HEK293 (cell line): ENCODE measurements around the gene COL6A1.

Experiments
- CTCF ChIA-PET: fragments of 350-600 bp; formaldehyde crosslinking; extraction: SDS; loops from one replicate; lab custom pipeline; 2021; ENCODE audit warnings: antibody characterized with exemption; lab: Yijun Ruan, JAX
- POLR2A ChIA-PET: fragments of 300-600 bp; formaldehyde crosslinking; extraction: SDS; loops from one replicate; lab custom pipeline; 2020; ENCODE audit warnings: antibody characterized with exemption, inconsistent platforms; lab: Yijun Ruan, JAX
- H3K27ac ChIP-seq: fragments of 200-500 bp; sonication (Bioruptor generic); 2 replicates; pipeline ENCODE4 v1.5.1; 2014; ENCODE audit warnings: low read depth, low read length, control low read depth, inconsistent platforms; ENCODE audit errors: extremely low read depth
- H3K36me3 ChIP-seq, 2 experiments: fragments of 200-500 bp in 1 of 2; sonication (Bioruptor generic) in 1 of 2; 1 replicate in 1 of 2; 2 replicates in 1 of 2; pipeline ENCODE4 v1.5.1; 2014 to 2017; ENCODE audit warnings: inconsistent platforms in 2 of 2, low read length in 2 of 2; ENCODE audit not compliant: control insufficient read depth in 2 of 2, insufficient read depth in 1 of 2
- H3K4me1 ChIP-seq: fragments of 200-500 bp; sonication (Bioruptor generic); 2 replicates; pipeline ENCODE4 v1.5.1; 2014; ENCODE audit warnings: mild to moderate bottlenecking, low read length, inconsistent platforms; ENCODE audit not compliant: control insufficient read depth, insufficient read depth
- H3K4me3 ChIP-seq: 2 replicates; pipeline ENCODE4 v1.5.1; 2011; ENCODE audit warnings: low read depth, mild to moderate bottlenecking, control low read depth, low read length, moderate library complexity
- H3K9me3 ChIP-seq: fragments of 200-500 bp; sonication (Bioruptor generic); 2 replicates; pipeline ENCODE4 v1.5.1; 2014; ENCODE audit warnings: low read depth, low read length, inconsistent platforms; ENCODE audit not compliant: control insufficient read depth, insufficient read depth
- GLIS2 ChIP-seq: fragments of 450-650 bp; formaldehyde crosslinking; IDR thresholded peaks from 2 replicates; pipeline ENCODE4 v1.5.1; 2016; ENCODE audit warnings: missing biosample characterization, missing genetic modification characterization
- OSR2 ChIP-seq: fragments of 450-650 bp; formaldehyde crosslinking; IDR thresholded peaks from 2 replicates; pipeline ENCODE4 v1.5.1; 2016; ENCODE audit warnings: missing biosample characterization, missing genetic modification characterization
- SCRT2 ChIP-seq: fragments of 450-650 bp; formaldehyde crosslinking; IDR thresholded peaks from 2 replicates; pipeline ENCODE4 v1.5.1; 2016; ENCODE audit warnings: missing biosample characterization, missing genetic modification characterization
- WT1 ChIP-seq: fragments of 450-650 bp; formaldehyde crosslinking; IDR thresholded peaks from 2 replicates; pipeline ENCODE4 v1.5.1; 2016; ENCODE audit warnings: missing biosample characterization, missing genetic modification characterization
- ZFHX2 ChIP-seq: fragments of 450-650 bp; formaldehyde crosslinking; conservative IDR thresholded peaks from 2 replicates; pipeline ENCODE4 v1.5.1; 2016; ENCODE audit warnings: missing biosample characterization, missing genetic modification characterization
- ZFP3 ChIP-seq: fragments of 450-650 bp; formaldehyde crosslinking; IDR thresholded peaks from 2 replicates; pipeline ENCODE4 v1.5.1; 2016; ENCODE audit warnings: low read depth, missing biosample characterization, missing genetic modification characterization
- ZIC2 ChIP-seq: fragments of 450-650 bp; formaldehyde crosslinking; IDR thresholded peaks from 2 replicates; pipeline ENCODE4 v1.5.1; 2016; ENCODE audit warnings: missing biosample characterization, missing genetic modification characterization
- ZNF140 ChIP-seq: fragments of 450-650 bp; formaldehyde crosslinking; IDR thresholded peaks from 2 replicates; pipeline ENCODE4 v1.5.1; 2016; ENCODE audit warnings: missing biosample characterization, missing genetic modification characterization
- ZNF169 ChIP-seq: fragments of 450-650 bp; formaldehyde crosslinking; IDR thresholded peaks from 2 replicates; pipeline ENCODE4 v1.5.1; 2016; ENCODE audit warnings: missing biosample characterization, missing genetic modification characterization
- ZNF239 ChIP-seq: fragments of 450-650 bp; formaldehyde crosslinking; IDR thresholded peaks from 2 replicates; pipeline ENCODE4 v1.5.1; 2016; ENCODE audit warnings: missing biosample characterization, missing genetic modification characterization
- ZNF354C ChIP-seq: fragments of 450-650 bp; formaldehyde crosslinking; IDR thresholded peaks from 2 replicates; pipeline ENCODE4 v1.5.1; 2016; ENCODE audit warnings: missing biosample characterization, missing genetic modification characterization, low read depth, borderline replicate concordance
- ZNF391 ChIP-seq: fragments of 450-650 bp; formaldehyde crosslinking; IDR thresholded peaks from 2 replicates; pipeline ENCODE4 v1.5.1; 2016; ENCODE audit warnings: low read depth, missing biosample characterization, missing genetic modification characterization, borderline replicate concordance
- ZNF426 ChIP-seq: fragments of 450-650 bp; formaldehyde crosslinking; IDR thresholded peaks from 2 replicates; pipeline ENCODE4 v1.5.1; 2017; ENCODE audit warnings: missing biosample characterization, missing genetic modification characterization, mild to moderate bottlenecking, inconsistent platforms, moderate library complexity
- ZNF610 ChIP-seq: fragments of 450-650 bp; formaldehyde crosslinking; IDR thresholded peaks from 2 replicates; pipeline ENCODE4 v1.5.1; 2016; ENCODE audit warnings: missing biosample characterization, missing genetic modification characterization, borderline replicate concordance
- ZNF664 ChIP-seq: fragments of 450-650 bp; formaldehyde crosslinking; IDR thresholded peaks from 2 replicates; pipeline ENCODE4 v1.5.1; 2016; ENCODE audit warnings: missing biosample characterization, missing genetic modification characterization
- ZNF777 ChIP-seq: fragments of 450-650 bp; formaldehyde crosslinking; IDR thresholded peaks from 2 replicates; pipeline ENCODE4 v1.5.1; 2017; ENCODE audit warnings: missing biosample characterization, missing genetic modification characterization, borderline replicate concordance
- ZNF792 ChIP-seq: fragments of 450-650 bp; formaldehyde crosslinking; IDR thresholded peaks from 2 replicates; pipeline ENCODE4 v1.5.1; 2016; ENCODE audit warnings: missing biosample characterization, missing genetic modification characterization
- ZSCAN23 ChIP-seq: fragments of 450-650 bp; formaldehyde crosslinking; IDR thresholded peaks from 2 replicates; pipeline ENCODE4 v1.5.1; 2016; ENCODE audit warnings: missing biosample characterization, missing genetic modification characterization
- TF ChIP-seq, protein P1 (sequence below): fragments of 450-650 bp; formaldehyde crosslinking; IDR thresholded peaks from 2 replicates; pipeline ENCODE4 v1.5.1; 2016; ENCODE audit warnings: missing biosample characterization, missing genetic modification characterization
- TF ChIP-seq, protein P2 (sequence below): fragments of 450-650 bp; formaldehyde crosslinking; IDR thresholded peaks from 2 replicates; pipeline ENCODE4 v1.5.1; 2016; ENCODE audit warnings: missing biosample characterization, missing genetic modification characterization

Gene COL6A1

DNA sequence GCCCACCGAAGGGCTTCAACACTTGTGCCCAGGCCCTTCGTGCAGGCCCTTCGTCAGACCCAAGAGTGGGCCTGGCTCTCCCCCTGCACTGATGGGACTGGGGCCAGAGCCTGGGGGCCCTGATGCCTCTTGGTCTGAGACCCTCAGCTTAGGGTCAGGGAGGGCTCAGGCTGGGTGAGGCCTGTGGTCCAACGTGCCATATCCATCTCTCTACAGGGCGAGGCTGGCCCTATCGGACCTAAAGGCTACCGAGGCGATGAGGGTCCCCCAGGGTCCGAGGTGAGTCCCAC, 15.6 kb downstream of the COL6A1 start (continued):
- TF ChIP-seq, protein P1, sequence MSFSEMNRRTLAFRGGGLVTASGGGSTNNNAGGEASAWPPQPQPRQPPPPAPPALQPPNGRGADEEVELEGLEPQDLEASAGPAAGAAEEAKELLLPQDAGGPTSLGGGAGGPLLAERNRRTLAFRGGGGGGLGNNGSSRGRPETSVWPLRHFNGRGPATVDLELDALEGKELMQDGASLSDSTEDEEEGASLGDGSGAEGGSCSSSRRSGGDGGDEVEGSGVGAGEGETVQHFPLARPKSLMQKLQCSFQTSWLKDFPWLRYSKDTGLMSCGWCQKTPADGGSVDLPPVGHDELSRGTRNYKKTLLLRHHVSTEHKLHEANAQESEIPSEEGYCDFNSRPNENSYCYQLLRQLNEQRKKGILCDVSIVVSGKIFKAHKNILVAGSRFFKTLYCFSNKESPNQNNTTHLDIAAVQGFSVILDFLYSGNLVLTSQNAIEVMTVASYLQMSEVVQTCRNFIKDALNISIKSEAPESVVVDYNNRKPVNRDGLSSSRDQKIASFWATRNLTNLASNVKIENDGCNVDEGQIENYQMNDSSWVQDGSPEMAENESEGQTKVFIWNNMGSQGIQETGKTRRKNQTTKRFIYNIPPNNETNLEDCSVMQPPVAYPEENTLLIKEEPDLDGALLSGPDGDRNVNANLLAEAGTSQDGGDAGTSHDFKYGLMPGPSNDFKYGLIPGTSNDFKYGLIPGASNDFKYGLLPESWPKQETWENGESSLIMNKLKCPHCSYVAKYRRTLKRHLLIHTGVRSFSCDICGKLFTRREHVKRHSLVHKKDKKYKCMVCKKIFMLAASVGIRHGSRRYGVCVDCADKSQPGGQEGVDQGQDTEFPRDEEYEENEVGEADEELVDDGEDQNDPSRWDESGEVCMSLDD (tag by site-specific recombination), result no peak
- no peak for TF ChIP-seq ZNF391 (tag by site-specific recombination)
- no peak for TF ChIP-seq ZNF792 (tag by site-specific recombination)
- no peak for TF ChIP-seq WT1 (tag by site-specific recombination)
- no peak for TF ChIP-seq ZNF610
- TF ChIP-seq ZNF169 (tag by site-specific recombination), result no peak
- TF ChIP-seq ZIC2, result no peak
- TF ChIP-seq, protein P2, sequence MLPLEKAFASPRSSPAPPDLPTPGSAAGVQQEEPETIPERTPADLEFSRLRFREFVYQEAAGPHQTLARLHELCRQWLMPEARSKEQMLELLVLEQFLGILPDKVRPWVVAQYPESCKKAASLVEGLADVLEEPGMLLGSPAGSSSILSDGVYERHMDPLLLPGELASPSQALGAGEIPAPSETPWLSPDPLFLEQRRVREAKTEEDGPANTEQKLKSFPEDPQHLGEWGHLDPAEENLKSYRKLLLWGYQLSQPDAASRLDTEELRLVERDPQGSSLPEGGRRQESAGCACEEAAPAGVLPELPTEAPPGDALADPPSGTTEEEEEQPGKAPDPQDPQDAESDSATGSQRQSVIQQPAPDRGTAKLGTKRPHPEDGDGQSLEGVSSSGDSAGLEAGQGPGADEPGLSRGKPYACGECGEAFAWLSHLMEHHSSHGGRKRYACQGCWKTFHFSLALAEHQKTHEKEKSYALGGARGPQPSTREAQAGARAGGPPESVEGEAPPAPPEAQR (tag by site-specific recombination), result no peak
- no peak for TF ChIP-seq ZFP3 (tag by site-specific recombination)
- TF ChIP-seq ZNF140, result no peak
- no peak for TF ChIP-seq ZNF239 (tag by site-specific recombination)
- TF ChIP-seq ZNF354C, result no peak

DNA sequence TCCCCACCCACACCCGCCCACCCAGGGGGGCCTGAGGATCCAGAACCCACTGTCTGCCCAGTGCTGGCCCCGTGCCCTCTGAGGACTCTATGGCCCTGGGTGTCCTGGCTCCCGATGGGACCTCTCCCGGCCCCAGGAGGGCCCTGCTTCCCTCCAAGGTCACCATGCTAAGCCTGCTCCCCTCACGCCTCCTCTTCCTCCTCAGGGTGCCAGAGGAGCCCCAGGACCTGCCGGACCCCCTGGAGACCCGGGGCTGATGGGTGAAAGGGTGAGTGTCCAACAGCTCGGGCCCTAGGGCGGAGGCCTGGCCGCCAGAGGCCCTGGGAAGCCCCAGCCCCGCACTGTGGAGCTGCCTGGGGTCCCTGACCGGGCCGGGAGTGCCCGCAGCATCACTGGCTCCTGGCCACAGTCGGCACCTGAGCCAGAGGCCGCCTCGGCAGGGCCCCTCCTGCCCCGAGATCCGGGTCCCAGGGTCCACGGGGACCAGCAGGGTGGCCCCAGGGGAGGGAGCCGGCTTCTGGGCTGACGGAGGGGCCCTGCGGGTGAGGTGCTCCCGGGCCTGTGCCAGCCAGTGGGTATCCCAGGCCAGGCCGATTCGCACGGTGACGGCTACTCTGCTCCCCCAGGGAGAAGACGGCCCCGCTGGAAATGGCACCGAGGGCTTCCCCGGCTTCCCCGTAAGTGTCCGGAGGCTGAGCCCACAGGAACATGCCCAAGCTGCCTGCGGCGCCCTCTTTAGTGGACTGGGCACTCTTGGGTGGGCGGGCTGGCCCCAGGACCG, 16.1 kb downstream of the COL6A1 start:
- TF ChIP-seq ZIC2 (peak; percentile 54), ZFHX2 (no peak)
- TF ChIP-seq, all 188 proteins: peak for 1
- ChIA-PET POLR2A (no interaction called here), CTCF (no interaction called here)
- Histone ChIP-seq H3K27ac (no peak overlapping the region), H3K4me1 (no peaks in the 10 kb centered on the region), H3K36me3 (peaks cover 0 to 64% of the 10 kb centered on the region in 2 experiments; a peak in 1 of 3 replicates), H3K4me3 (no peak overlapping the region), H3K9me3 (no peaks in the 10 kb centered on the region)

DNA sequence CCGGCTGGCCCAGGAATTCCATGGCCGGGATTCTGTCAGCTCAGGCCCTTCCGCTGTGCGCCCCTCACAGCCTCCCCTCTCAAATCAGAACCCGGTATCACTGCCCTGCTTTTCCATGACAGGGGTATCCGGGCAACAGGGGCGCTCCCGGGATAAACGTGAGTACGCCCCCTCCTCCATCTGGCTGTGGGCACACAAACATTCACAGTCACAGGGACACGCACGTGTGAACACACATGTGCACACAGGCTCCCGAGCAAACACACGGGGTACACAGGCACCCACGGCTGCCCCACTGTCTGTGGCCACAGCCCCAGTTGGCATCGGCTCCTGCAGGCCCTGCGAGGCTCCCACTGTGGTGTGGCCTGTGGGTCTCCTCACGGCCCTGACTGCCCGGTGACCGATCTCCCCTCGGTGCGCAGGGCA, 16.7 kb downstream of the COL6A1 start:
- ChIA-PET POLR2A (no interaction called here), CTCF (no interaction called here)
- H3K36me3 ChIP-seq, result peaks cover 0 to 63% of the 10 kb centered on the region in 2 experiments; a peak in 1 of 3 replicates

DNA sequence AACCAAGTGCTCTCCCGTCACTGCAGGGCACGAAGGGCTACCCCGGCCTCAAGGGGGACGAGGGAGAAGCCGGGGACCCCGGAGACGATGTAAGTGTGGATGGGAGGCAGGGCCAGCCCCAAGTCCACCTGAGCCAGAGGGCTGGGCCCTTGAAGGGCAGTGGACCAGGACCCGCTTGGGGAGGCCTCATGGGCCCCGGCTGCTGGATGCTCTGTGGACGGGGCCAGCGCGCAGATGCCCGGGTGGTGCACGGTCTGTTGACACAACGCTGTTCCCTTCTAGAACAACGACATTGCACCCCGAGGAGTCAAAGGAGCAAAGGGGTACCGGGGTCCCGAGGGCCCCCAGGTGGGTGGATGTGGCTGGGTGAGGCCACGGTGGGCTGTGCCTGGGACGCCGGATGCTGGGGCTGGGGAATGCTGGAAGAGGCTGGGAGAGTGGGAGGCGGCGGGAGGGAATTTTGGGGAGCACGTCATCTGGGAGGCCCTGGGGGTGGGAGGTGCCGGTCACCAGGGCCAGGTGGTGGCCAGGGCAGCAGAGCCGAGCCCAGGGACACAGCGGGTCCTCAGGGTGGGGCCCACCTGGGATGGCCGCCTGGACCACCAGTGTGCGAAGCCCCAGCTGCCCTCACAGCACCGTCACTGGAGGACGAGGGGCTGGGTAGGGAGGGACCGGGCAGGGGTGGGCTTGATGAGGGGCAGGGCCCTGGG, 17.5 kb downstream of the COL6A1 start:
- H3K9me3 ChIP-seq, result no peaks in the 10 kb centered on the region
- peaks cover 0 to 64% of the 10 kb centered on the region in 2 experiments; a peak in 1 of 3 replicates for H3K36me3 ChIP-seq
- no peak overlapping the region for H3K27ac ChIP-seq
- ChIA-PET CTCF (no interaction called here), POLR2A (no interaction called here)
- TF ChIP-seq GLIS2 (tag by site-specific recombination) (peak; percentile 18; the same call in 1 of the 2 replicates), ZNF664 (tag by site-specific recombination) (no peak), ZNF426 (tag by site-specific recombination) (no peak)
- H3K4me3 ChIP-seq, result no peak overlapping the region
- no peaks in the 10 kb centered on the region for H3K4me1 ChIP-seq

More for the DNA sequence above, 16.7 kb downstream of the COL6A1 start:
- Histone ChIP-seq H3K4me3 (no peak overlapping the region), H3K4me1 (no peaks in the 10 kb centered on the region), H3K27ac (no peak overlapping the region), H3K9me3 (no peaks in the 10 kb centered on the region)
- TF ChIP-seq ZNF239 (tag by site-specific recombination) (no peak), OSR2 (no peak), ZSCAN23 (tag by site-specific recombination) (no peak), ZNF777 (no peak), SCRT2 (tag by site-specific recombination) (no peak)
